IPS-NIHi7 (cell line): ENCODE measurements around the gene CAPZB.
"Not testable (repeated sequence)": the region's sequence is repeated elsewhere in the genome, so short reads cannot be mapped to it uniquely, and the experiment has no call there.

Source experiments
- DNase-seq: peaks from one replicate; pipeline ENCODE4 v3.0.0; 2012; ENCODE audit warnings: mixed read lengths; ENCODE audit errors: extremely low spot score

The CAPZB gene

DNA sequence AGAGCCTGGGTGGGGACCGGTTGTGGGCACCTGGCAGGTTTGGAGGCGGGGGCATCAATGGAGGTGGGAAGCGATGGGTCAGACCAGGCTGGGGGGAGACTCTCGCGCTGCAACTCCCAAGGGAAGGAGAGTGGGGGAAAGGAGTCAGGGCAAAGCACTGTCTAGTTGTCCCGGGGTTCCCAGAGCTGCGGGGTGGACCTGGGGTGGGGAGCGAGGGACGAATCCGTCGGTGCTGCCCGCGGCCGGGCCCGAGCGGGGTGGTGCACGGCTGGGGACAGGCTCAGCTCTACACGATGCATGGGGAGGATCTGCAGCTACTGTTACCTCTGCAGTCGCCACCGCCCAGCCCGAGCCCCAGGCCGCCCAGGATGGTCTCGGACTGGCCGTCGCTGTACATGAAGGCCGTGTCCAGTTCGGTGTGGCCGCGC, 173.8 kb downstream of the CAPZB start:
- DNase-seq: peak; percentile 41

DNA sequence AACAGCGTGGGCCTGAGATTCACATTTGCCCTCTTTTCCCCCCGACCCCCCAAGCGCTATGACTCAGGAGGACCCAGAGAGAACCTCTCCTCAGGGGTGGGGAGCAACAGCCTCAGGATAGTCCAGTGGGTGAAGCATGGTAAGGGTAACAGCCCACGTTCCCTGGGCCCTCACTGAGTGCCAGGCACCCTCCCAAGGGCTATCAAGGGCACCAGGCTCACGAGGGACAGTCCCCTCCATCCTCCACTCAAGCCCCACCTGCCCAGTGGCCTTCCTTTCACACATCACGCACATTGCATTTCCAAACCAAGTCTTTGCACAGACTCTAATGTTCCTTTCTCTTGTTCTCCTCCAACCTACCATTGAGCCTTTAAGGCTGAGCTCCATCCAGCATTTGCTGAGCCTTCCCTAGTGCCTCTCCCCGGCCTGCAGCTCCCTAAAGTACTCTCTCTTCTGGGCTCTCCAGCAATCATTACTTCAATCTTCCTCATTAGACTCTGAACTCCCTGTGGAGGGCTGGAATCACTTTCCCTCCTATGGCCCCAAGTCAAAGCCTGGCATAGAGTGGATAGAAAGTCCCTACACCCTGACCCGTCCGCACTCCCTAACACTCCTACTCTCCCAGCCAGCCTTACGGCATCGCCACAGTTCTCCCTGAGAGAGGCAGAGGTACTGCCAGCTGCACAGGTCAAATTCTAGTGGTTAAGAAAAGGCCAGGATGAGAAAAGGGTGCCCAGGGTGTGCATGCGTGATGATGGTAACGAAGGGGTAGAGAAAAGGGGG, 174.4 kb downstream of the CAPZB start:
- DNase-seq: no peak

DNA sequence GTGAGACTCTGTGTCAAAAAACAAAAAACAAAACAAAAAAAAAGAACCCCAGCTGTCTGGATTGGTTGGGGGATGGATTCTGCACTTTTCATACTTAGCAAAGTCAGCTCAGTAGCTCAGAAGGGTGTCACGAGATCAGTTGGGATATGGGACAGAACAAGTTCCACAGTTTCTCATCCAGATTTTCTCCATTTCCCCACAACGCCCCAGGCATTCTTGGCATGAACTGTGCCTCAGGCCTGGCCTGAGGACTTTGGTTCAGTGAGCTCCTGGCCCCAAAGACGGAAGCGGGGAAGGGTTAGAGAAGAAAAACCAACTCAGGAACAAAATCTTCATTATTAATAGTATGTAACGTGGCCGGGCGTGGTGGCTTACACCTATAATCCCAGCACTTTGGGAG, 175.3 kb downstream of the CAPZB start:
- no peak for DNase-seq

DNA sequence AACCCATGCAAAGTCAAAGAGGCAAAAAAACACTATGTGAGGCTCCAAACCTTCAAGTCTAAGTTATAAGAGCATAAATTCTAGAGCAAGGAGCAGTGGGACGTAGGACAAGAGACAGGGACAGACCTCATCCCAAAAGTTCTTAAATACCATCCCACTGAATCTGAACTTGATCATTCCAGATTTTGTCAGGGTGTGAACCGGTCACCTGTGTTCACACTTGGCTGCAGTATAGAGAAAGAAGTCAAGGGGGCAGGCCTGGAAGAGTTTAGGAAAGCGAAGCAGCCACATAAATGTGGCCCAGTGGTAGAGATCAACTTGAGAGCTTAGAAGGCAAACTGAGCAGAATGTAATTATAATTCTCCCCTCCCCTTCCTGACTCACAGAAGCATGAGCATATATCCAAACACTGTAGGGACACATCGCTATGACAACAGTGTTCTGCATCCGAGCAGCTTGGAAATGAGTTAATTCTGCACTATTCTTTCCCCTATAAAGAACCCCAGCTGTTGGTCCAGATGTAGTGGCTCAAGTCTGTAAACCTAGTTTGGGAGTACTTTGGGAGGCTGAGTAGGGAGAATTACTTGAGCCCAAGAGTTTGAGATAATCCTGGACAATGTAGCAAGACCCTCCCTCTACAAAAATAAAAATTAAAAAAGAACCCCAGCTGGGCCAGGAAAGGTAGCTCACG, 176.1 kb downstream of the CAPZB start:
- DNase-seq: no peak

DNA sequence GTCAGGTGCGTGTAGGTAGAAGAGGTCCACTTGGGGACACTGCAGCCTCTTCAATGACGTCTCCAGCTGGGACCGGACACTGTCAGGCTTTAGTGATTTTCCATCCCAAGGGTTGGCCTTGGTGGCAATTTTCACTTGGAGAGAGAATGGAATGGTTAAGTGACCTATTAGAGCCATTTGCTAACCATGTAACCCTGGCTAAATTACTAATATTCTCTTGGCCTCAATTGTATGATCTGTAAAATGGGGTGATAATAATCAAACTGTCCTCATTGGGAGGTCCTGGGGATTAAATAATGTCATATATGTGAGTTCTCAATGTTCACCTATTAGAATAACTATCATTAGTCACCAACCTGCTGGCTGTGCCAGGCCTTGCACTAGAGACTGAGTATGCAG, 176.8 kb downstream of the CAPZB start:
- DNase-seq: no peak

DNA sequence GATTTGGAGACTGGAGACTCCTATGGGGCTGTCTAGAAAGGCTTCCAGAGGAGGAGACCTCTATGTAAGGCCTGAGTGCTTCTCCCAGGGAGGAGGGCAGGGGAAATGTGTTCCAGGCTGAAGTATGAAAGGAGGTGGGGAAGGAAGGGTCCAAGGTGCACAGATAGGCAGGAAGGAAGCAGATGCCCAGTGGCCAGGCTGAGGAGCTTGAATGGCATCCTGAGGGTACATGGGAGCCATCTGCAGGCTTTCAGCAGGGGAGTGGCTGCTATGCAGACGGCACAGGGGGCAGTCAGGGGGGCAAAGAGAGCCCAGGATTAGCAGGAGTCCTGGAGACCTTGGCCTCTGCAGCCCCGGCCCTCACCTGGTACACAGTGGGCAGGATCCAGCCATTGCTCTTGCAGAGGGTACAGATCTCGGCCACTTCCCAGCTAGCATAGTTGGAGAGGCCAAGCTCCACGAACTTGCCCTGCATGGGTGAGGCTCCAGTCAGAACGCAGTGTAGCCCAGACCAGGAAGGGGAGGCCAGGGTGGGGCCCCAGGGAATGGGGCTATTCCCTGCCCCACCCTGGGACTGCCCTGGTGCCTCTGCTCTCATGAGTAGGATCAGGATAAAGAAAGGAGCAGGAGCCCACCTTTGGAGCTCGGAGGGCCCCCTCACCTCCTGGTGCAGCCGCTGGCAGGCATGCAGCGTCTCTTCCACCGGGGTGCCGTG, 177.4 kb downstream of the CAPZB start:
- DNase-seq: no peak

DNA sequence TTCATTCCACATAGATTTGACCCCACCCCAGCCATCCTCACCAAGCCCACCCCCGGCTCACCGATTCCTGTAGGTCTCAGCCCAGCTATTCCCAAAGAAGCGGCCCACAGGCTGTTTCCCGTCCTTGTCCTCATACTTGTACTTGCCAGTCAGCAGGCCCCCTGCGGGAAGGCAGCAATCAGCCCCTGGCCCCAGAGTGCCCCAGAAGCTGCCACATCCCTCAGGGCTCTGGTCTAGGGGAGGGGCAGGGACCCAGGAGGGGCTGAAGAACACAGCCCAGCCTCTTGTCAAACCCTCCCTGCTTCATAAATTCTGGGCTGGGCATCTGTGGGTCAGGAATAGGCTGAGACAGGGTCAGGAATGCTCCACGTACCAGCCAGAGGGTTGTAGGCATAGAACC, 178.4 kb downstream of the CAPZB start:
- no peak for DNase-seq

DNA sequence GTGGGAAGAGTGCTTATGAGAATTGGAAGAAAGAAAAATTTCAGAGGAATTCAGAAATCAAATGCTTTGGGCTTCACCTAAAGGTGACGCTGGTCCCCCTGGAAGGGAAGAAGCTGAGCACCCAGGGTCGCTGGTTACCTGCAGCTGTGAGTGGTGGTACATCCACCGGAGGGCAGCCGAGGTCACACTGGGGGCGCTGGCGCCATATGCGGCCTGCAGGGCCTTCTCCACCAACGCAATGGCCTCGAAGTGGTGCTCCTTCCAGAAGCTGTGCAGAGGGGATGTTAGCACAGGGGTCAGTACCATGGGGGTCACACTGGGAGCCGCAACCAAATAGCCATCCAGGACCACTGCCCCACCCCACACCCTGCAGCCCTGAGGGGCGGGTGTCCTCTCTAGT, 179.5 kb downstream of the CAPZB start:
- DNase-seq: no peak

DNA sequence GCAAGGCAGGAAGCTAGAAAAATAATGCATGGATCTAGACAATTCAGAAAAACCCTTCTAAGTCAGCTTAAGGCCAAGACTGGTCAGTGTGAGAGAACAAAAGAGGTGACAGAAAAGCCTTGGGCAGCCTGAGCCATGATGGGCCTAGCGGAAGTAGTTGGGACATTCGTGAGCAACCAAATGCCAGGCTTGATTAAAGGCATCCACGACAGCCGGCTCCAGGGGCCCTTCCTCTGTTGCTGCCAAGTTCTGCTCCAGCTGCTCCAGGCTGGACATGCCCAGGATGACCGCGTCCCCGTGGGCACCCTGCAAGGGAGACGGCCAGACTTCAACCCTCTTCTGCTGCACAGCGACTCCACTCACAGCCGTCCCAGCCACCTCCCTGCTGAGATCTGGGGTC, 181.3 kb downstream of the CAPZB start:
- DNase-seq: not testable (repeated sequence)

DNA sequence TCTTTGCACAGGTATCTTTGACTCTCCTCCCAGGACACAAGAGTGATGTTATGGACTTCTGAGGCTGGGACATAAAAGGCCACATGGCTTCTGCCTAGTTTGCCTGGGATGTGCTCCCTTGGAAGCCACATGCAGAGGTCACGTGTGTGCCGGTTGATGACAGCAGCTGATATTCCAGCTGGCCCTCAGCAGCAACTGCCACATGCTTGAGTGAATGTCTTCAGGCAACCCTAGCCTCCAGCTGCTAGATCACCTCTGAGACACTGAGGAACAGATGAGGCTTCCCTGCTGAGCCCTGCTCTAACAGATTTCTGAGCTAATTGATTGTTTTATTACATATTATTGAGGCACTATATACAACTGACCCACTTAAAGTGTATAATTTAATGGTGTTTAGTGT, 185.1 kb downstream of the CAPZB start:
- no peak for DNase-seq

DNA sequence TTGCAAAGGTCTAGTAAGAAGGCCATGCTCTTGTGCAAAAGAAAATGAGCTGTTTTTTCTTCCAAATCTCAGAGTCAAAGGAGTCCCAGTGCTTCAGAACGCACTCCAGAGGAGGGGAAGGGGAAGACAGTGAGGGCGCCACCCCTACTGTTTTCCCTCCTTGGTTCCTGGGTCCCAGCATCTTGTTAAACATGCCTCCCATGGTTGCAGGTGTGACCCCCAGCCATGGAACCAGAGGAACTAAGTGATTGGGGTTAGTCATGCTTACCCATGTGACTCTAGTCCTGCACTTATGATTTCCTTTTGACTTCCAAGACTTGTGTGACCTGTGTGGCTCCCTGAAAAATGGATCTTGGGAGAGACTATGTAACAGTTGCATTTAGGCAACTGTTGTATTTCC, 190.7 kb downstream of the CAPZB start:
- no peak for DNase-seq

DNA sequence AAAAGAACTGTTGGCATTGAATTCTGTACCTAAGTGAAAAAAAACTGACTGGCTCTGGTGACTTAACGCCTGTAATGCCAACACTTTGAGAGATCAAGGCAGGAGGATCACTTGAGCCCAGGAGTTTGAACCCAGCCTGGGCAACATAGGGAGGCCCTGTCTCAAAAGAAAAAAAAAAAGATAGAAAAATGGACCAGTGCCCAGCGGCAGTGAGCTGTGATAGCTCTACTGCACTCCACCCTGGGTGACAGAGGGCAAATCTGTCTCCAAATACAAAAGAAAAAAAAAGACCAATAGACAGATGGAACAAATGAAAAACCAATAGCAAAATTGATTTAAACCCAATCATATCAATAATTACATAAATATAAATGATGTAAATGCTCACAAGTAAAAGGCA, 196.1 kb downstream of the CAPZB start:
- DNase-seq: no peak
